Hair follicle dermal papilla cell (primary cell): ENCODE measurements around the gene NOS2. TPM values are rescaled to one million over a fixed set of nuclear protein-coding genes. Genes with fewer than 3 reads are reported as not detected.

ENCODE experiments used
- small RNA-seq: library from RNA; depleted of rRNA; stranded (forward); fragments of <200 nt; gene quantifications from one replicate; pipeline ENCODE3, GENCODE V24; 2012
- total RNA-seq: library from RNA; depleted of rRNA; stranded (reverse); fragments of >200 nt; gene quantifications from 2 replicates; pipeline ENCODE4 v1.2.3, GENCODE V29; 2012

NOS2 gene
- not detected in 2 replicates for total RNA-seq

DNA sequence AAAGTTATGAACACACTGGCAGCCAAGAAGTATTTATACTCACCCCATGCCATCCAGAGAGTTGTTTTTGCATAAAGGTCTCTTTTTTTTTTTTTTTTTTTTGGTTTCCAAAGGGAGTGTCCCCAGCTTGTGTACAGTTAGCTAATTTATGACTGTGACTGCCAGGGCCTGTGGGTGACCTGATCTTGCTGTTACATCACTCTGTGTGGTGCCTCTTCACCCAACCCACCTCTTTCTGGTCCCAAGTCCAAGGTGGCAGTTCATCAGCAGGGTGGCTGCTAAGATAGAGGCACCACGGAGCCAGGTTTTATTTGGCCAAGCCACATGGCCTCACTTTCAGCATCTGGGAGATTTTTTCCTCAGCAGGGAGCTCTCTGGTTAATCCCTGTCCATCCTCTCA lies at the start of gene NOS2:
NOS2 (minus strand) TSS at position 8 of the 400 bp plus-strand sequence. CDS start 1,720 bp downstream, outside the sequence.

Small RNA genes within 50 kb of the gene (small RNA-seq; reads per million reads assigned to genes)
- gene AC130289.1 (not detected), gene AC130289.2 (not detected)

Other genes starting within 250 kb of the NOS2 start
- gene LGALS9, start 169.3 kb downstream of the NOS2 start, total RNA-seq, result 12.8 and 20.8 TPM in 2 replicates
- gene LYRM9, start 92.8 kb upstream of the NOS2 start, total RNA-seq, result 18.5 and 25.0 TPM in 2 replicates
- gene NLK, start 242.1 kb upstream of the NOS2 start, total RNA-seq, result 14.1 and 16.9 TPM in 2 replicates